GM12878 (cell line): Measurements from ENCODE around the gene SEPTIN7. TPM values are rescaled to one million over a fixed set of nuclear protein-coding genes. Genes with fewer than 3 reads are reported as not detected.

ENCODE experiments used
- ATAC-seq: fragments of 200-7000 bp; cut with Tn5 transposase; 3 replicates; pipeline ENCODE4 v1.9.1; 2020; ENCODE audit warnings: mild to moderate bottlenecking, moderate library complexity
- BruUV-seq: library from RNA; stranded (reverse); fragments of 400-500 nt; replicated peaks from 2 replicates; lab custom pipeline; 2021; lab: Mats Ljungman, UMichigan
- CTCF ChIA-PET: fragments of 300-600 bp; sonication (Branson Sonifier 250); formaldehyde crosslinking; extraction: SDS; loops from one replicate; lab custom pipeline; 2021; ENCODE audit warnings: inconsistent platforms; lab: Yijun Ruan, JAX
- POLR2A ChIA-PET: fragments of 350-600 bp; formaldehyde crosslinking; extraction: SDS; loops from one replicate; lab custom pipeline; 2021; ENCODE audit warnings: inconsistent platforms; lab: Charles Lee
- RAD21 ChIA-PET: fragments of 300-600 bp; sonication (Branson Sonifier 250); formaldehyde crosslinking; loops from one replicate; lab custom pipeline; 2023; ENCODE audit warnings: antibody characterized with exemption; ENCODE audit not compliant: unreplicated experiment; lab: Charles Lee
- SMC1A ChIA-PET: fragments of 300-600 bp; sonication (Branson Sonifier 250); formaldehyde crosslinking; loops from one replicate; lab custom pipeline; 2023; ENCODE audit not compliant: unreplicated experiment, uncharacterized antibody; lab: Charles Lee
- DNase-seq: peaks from one replicate; pipeline ENCODE4 v3.0.0-alpha.2; 2011; ENCODE audit warnings: low read depth, low spot score
- FAIRE-seq: peaks from 3 replicates; lab custom pipeline; 2011; peaks lifted over from hg19 to GRCh38; lab: Jason Lieb, UNC
- H2AFZ ChIP-seq: 2 replicates; pipeline ENCODE4 v1.6.0; 2011; ENCODE audit warnings: low read depth, low read length, control low read depth; ENCODE audit not compliant: control insufficient read depth
- H3K27ac ChIP-seq: 2 replicates; pipeline ENCODE4 v1.5.1; 2011; ENCODE audit warnings: control low read depth; ENCODE audit not compliant: control insufficient read depth, insufficient read depth
- H3K27me3 ChIP-seq, 2 experiments: replicated peaks in 1 of 2; 2 replicates each; pipeline versions ENCODE4 v1.6.0 to v1.6.1; 2011; ENCODE audit warnings: low read length in 1 of 2; ENCODE audit not compliant: control insufficient read depth in 2 of 2, insufficient read depth in 2 of 2
- H3K36me3 ChIP-seq, 2 experiments: 2 replicates each; pipeline ENCODE4 v1.5.1; 2011; ENCODE audit warnings: low read length in 1 of 2; ENCODE audit not compliant: control insufficient read depth in 2 of 2, insufficient read depth in 2 of 2
- H3K4me1 ChIP-seq: 2 replicates; pipeline ENCODE4 v1.6.1; 2011; ENCODE audit warnings: mild to moderate bottlenecking, low read length, moderate library complexity, mixed read lengths; ENCODE audit not compliant: control insufficient read depth, insufficient read depth
- H3K4me2 ChIP-seq: 2 replicates; pipeline ENCODE4 v1.6.0; 2011; ENCODE audit warnings: control low read depth; ENCODE audit not compliant: control insufficient read depth, insufficient read depth
- H3K4me3 ChIP-seq: fragments of 200-600 bp; sonication (generic); 2 replicates; pipeline ENCODE4 v1.5.1; 2016
- H3K79me2 ChIP-seq: 2 replicates; pipeline ENCODE4 v1.6.0; 2011; ENCODE audit warnings: low read length; ENCODE audit not compliant: control insufficient read depth, insufficient read depth
- H3K9ac ChIP-seq: 2 replicates; pipeline ENCODE4 v1.8.0; 2011; ENCODE audit warnings: low read length, control low read depth, mixed read lengths; ENCODE audit not compliant: control insufficient read depth, insufficient read depth
- H3K9me3 ChIP-seq: replicated peaks from 3 replicates; pipeline ENCODE4 v1.5.1; 2011; ENCODE audit warnings: mild to moderate bottlenecking, low read length; ENCODE audit not compliant: control insufficient read depth, insufficient read depth
- H4K20me1 ChIP-seq: 2 replicates; pipeline ENCODE4 v1.6.0; 2011; ENCODE audit not compliant: control insufficient read depth, insufficient read depth
- ATF3 ChIP-seq: IDR thresholded peaks from 2 replicates; pipeline ENCODE4 v1.6.1; 2011; ENCODE audit warnings: low read depth, mild to moderate bottlenecking, low read length, moderate library complexity, borderline replicate concordance; ENCODE audit errors: extremely low read depth
- BCL11A ChIP-seq: IDR thresholded peaks from 2 replicates; pipeline ENCODE4 v1.6.1; 2011; ENCODE audit warnings: low read depth, low read length
- BRCA1 ChIP-seq: IDR thresholded peaks from 2 replicates; pipeline ENCODE4 v1.6.1; 2011; ENCODE audit warnings: low read depth, low read length, improper control_type of control experiment
- CHD1 ChIP-seq: IDR thresholded peaks from 2 replicates; pipeline ENCODE4 v1.6.1; 2012; ENCODE audit warnings: low read depth, low read length, improper control_type of control experiment
- DPF2 ChIP-seq: fragments of 450-650 bp; IDR thresholded peaks from 2 replicates; pipeline ENCODE4 v1.6.1; 2017; ENCODE audit warnings: mild to moderate bottlenecking
- ELK1 ChIP-seq: IDR thresholded peaks from 2 replicates; pipeline ENCODE4 v1.6.1; 2012; ENCODE audit warnings: low read depth, low read length, improper control_type of control experiment
- HSF1 ChIP-seq: fragments of 150-350 bp; IDR thresholded peaks from 2 replicates; pipeline ENCODE4 v1.6.1; 2014; ENCODE audit warnings: mild to moderate bottlenecking, low read depth, low read length
- LARP7 ChIP-seq: fragments of 450-650 bp; IDR thresholded peaks from 2 replicates; pipeline ENCODE4 v1.6.1; 2017; ENCODE audit warnings: mild to moderate bottlenecking
- MEF2A ChIP-seq: IDR thresholded peaks from 2 replicates; pipeline ENCODE4 v1.6.1; 2011; ENCODE audit warnings: low read depth, mild to moderate bottlenecking, low read length, moderate library complexity; ENCODE audit not compliant: insufficient read depth
- PBX3 ChIP-seq: IDR thresholded peaks from 2 replicates; pipeline ENCODE4 v1.6.1; 2011; ENCODE audit warnings: mild to moderate bottlenecking, low read depth, low read length, moderate library complexity; ENCODE audit not compliant: insufficient replicate concordance
- SUZ12 ChIP-seq: fragments of 200-600 bp; sonication (generic); IDR thresholded peaks from one replicate; pipeline ENCODE4 v1.6.1; 2018; ENCODE audit warnings: antibody characterized with exemption, mild to moderate bottlenecking; ENCODE audit not compliant: unreplicated experiment
- TCF7 ChIP-seq: IDR thresholded peaks from 2 replicates; pipeline ENCODE4 v1.6.1; 2014; ENCODE audit warnings: antibody characterized with exemption, borderline replicate concordance
- ZNF207 ChIP-seq: fragments of 450-650 bp; IDR thresholded peaks from 2 replicates; pipeline ENCODE4 v1.6.1; 2014; ENCODE audit warnings: antibody characterized with exemption, mild to moderate bottlenecking, borderline replicate concordance
- WGBS: methylation state at CpG from one replicate; pipeline ENCODE4 v1.1.6; 2016; ENCODE audit warnings: low lambda C conversion rate; ENCODE audit not compliant: insufficient replicate concordance, insufficient coverage; ENCODE audit errors: missing lambda C conversion rate; 5-methylcytosine and 5-hydroxymethylcytosine counted together
- in situ Hi-C: fragments of 300-500 bp; cut with MboI; formaldehyde crosslinking; loops from 9 replicates; pipeline ENCODE4 v1.14.3; 2018; ENCODE audit warnings: mixed read lengths
- intact Hi-C: fragments of 100-400 bp; cut with micrococcal nuclease; formaldehyde crosslinking; loops from one replicate; pipeline ENCODE4 v1.14.2; 2022; ENCODE audit not compliant: unreplicated experiment
- polyA plus RNA-seq, 11 experiments: library from polyadenylated mRNA; depleted of rRNA in 4 of 11; unstranded in 6 of 11; stranded (reverse) in 5 of 11; fragments of >200 nt; fragmentation: Nextera tagmentation in 4 of 11; fragmentation: Illumina TruSeq in 1 of 11; extraction: Ambion mirVana in 4 of 11; extraction: Trizol in 1 of 11; gene quantifications; 1 replicate in 1 of 11; 2 replicates in 10 of 11; pipeline versions ENCODE4 v1.2.1 to v1.2.3, GENCODE V29; 2011 to 2016; ENCODE audit warnings: inconsistent platforms in 2 of 11, missing spikeins in 2 of 11, low read depth in 1 of 11
- total RNA-seq, 4 experiments: library from RNA; depleted of rRNA in 3 of 4; stranded (reverse); fragments of >200 nt in 3 of 4; fragmentation: Illumina TruSeq in 1 of 4; extraction: Trizol in 1 of 4; gene quantifications; 2 replicates each; pipeline versions ENCODE4 v1.2.1 to v1.2.3, GENCODE V29; 2013 to 2021

SEPTIN7 gene
- total and polyA plus RNA-seq, 10 of the 15 experiments (the other 5 are each of a cell fraction or from before 2014, with no cell fraction given), result 176 to 787 (median 437) TPM

GRCh38 chr7:35805876-35806275, 5.0 kb downstream of the SEPTIN7 start (continued):
- no peak for TF ChIP-seq HSF1

GRCh38 chr7:35816514-35816913, 15.7 kb downstream of the SEPTIN7 start:
- H3K4me3 ChIP-seq, result no peak overlapping the region
- CTCF ChIA-PET, result interaction anchor here (0.6 to 1.0 kb wide), 3 partner anchors 11 to 58 kb away, joined by 3 to 5 read pairs (median 3); no protein-coding TSS in a partner anchor
- WGBS, result 100% methylated on average over 1 of the region's 1 CpG
- DNase-seq, result no peak
- peaks cover 6% of the 10 kb centered on the region for H3K4me1 ChIP-seq
- in situ Hi-C loops, result no loop called here
- H3K4me2 ChIP-seq, result no peak overlapping the region
- H3K27me3 ChIP-seq, result no peaks in the 10 kb centered on the region
- no peak overlapping the region for H3K9ac ChIP-seq
- no peak for TF ChIP-seq SUZ12
- no peak for TF ChIP-seq DPF2
- TF ChIP-seq MEF2A, result no peak
- no peak for TF ChIP-seq LARP7
- no peak for TF ChIP-seq TCF7
- TF ChIP-seq ZNF207, result no peak
- TF ChIP-seq CHD1, result no peak
- TF ChIP-seq BCL11A, result no peak
- TF ChIP-seq ATF3, result no peak
- no peak for TF ChIP-seq ELK1
- no peak for TF ChIP-seq BRCA1
- no peak for TF ChIP-seq PBX3
- peaks cover 21% of the 10 kb centered on the region for H3K9me3 ChIP-seq
- H3K27ac ChIP-seq, result no peak overlapping the region
- H3K36me3 ChIP-seq, result no peaks in the 10 kb centered on the region; a peak in 1 of 4 replicates
- no peak overlapping the region for H2AFZ ChIP-seq
- no peaks in the 10 kb centered on the region; the same call in 1 of the 2 replicates for H4K20me1 ChIP-seq
- intact Hi-C loops, result no loop called here
- ATAC-seq, result no peak
- RAD21 ChIA-PET, result no interaction called here
- no peak for FAIRE-seq
- SMC1A ChIA-PET, result no interaction called here
- H3K79me2 ChIP-seq, result peaks cover 97% of the 10 kb centered on the region
- POLR2A ChIA-PET, result no interaction called here
- BruUV-seq, result no TSS peak
